HepG2 (cell line): ENCODE results near the gene TMEM87A. TPM values are rescaled to one million over a fixed set of nuclear protein-coding genes. Genes with fewer than 3 reads are reported as not detected.

ENCODE experiments used
- ATF7-NPFF ChIP-seq: sonication (generic); formaldehyde crosslinking; IDR thresholded peaks from 2 replicates; pipeline ENCODE4 v1.8.1; 2023; ENCODE audit warnings: mild to moderate bottlenecking, low read depth, missing genetic modification reagents, moderate library complexity
- CREB1 ChIP-seq, 2 experiments: fragments of 450-650 bp in 1 of 2; IDR thresholded peaks; 2 replicates each; pipeline ENCODE4 v1.6.1; 2016 to 2017; ENCODE audit warnings: control low read depth in 1 of 2, mild to moderate bottlenecking in 1 of 2, missing compliant biosample characterization in 1 of 2, missing genetic modification characterization in 1 of 2
- DMAP1 ChIP-seq: IDR thresholded peaks from 2 replicates; pipeline ENCODE4 v1.6.1; 2016
- POLR2G ChIP-seq: fragments of 200-400 bp; formaldehyde crosslinking; IDR thresholded peaks from 2 replicates; pipeline ENCODE4 v1.6.1; 2018; ENCODE audit warnings: mild to moderate bottlenecking, low read depth, low read length, moderate library complexity
- RAD21 ChIP-seq: fragments of 450-650 bp; formaldehyde crosslinking; IDR thresholded peaks from 2 replicates; pipeline ENCODE4 v1.5.0; 2020; ENCODE audit warnings: mild to moderate bottlenecking
- SATB2 ChIP-seq: sonication (generic); formaldehyde crosslinking; IDR thresholded peaks from 2 replicates; pipeline ENCODE4 v1.5.0; 2020; ENCODE audit warnings: missing genetic modification reagents
- ZFX ChIP-seq: sonication (generic); formaldehyde crosslinking; IDR thresholded peaks from 2 replicates; pipeline ENCODE4 v1.4.0; 2020; ENCODE audit warnings: mild to moderate bottlenecking, low read depth, missing genetic modification reagents, moderate library complexity
- ZFY ChIP-seq: sonication (generic); formaldehyde crosslinking; IDR thresholded peaks from 2 replicates; pipeline ENCODE4 v1.4.0; 2020; ENCODE audit warnings: missing genetic modification reagents
- ZNF101 ChIP-seq: sonication (generic); formaldehyde crosslinking; IDR thresholded peaks from 2 replicates; pipeline ENCODE4 v1.4.0; 2020; ENCODE audit warnings: mild to moderate bottlenecking, low read depth, missing genetic modification reagents, borderline replicate concordance
- ZNF280D ChIP-seq: sonication (generic); formaldehyde crosslinking; IDR thresholded peaks from 2 replicates; pipeline ENCODE4 v1.5.1; 2020; ENCODE audit warnings: mild to moderate bottlenecking, missing genetic modification reagents
- ZNF430 ChIP-seq: sonication (generic); formaldehyde crosslinking; IDR thresholded peaks from 2 replicates; pipeline ENCODE4 v1.9.0; 2021; ENCODE audit warnings: mild to moderate bottlenecking, missing genetic modification reagents
- ZNF484 ChIP-seq: sonication (generic); formaldehyde crosslinking; IDR thresholded peaks from 2 replicates; pipeline ENCODE4 v1.5.1; 2020; ENCODE audit warnings: mild to moderate bottlenecking, low read depth, missing genetic modification reagents, borderline replicate concordance
- ZNF564 ChIP-seq: sonication (generic); formaldehyde crosslinking; IDR thresholded peaks from 2 replicates; pipeline ENCODE4 v1.8.1; 2023; ENCODE audit warnings: mild to moderate bottlenecking, missing genetic modification reagents
- ZNF609 ChIP-seq: sonication (generic); formaldehyde crosslinking; IDR thresholded peaks from 2 replicates; pipeline ENCODE4 v1.4.0; 2020; ENCODE audit warnings: mild to moderate bottlenecking, missing genetic modification reagents, borderline replicate concordance
- ZSCAN5A ChIP-seq: sonication (generic); formaldehyde crosslinking; IDR thresholded peaks from 2 replicates; pipeline ENCODE4 v1.8.0; 2022; ENCODE audit warnings: mild to moderate bottlenecking, missing genetic modification reagents, borderline replicate concordance
- polyA plus RNA-seq, 8 experiments: library from polyadenylated mRNA; depleted of rRNA in 3 of 8; stranded (reverse) in 7 of 8; unstranded in 1 of 8; fragments of >200 nt; fragmentation: Illumina TruSeq in 4 of 8; extraction: Trizol in 4 of 8; gene quantifications; 2 replicates each; pipeline versions ENCODE4 v1.2.1 to v1.2.3, GENCODE V29; 2011 to 2016; ENCODE audit warnings: low read depth in 4 of 8, missing spikeins in 1 of 8, mixed read lengths in 1 of 8; ENCODE audit not compliant: insufficient read depth in 1 of 8
- total RNA-seq, 5 experiments: library from RNA; depleted of rRNA; stranded (reverse); fragments of >200 nt; fragmentation: Illumina TruSeq; extraction: Trizol; gene quantifications; 2 replicates each; pipeline ENCODE4 v1.2.3, GENCODE V29; 2016; ENCODE audit warnings: low read depth in 1 of 5
- TF ChIP-seq, protein P1 (sequence below): sonication (generic); formaldehyde crosslinking; IDR thresholded peaks from 2 replicates; pipeline ENCODE4 v1.8.0; 2022; ENCODE audit warnings: missing genetic modification reagents, mild to moderate bottlenecking, inconsistent platforms, borderline replicate concordance

The TMEM87A gene
- total and polyA plus RNA-seq, 2 of the 13 experiments (the other 11 are each of a cell fraction or from before 2014, with no cell fraction given), result 20.2 to 42.8 TPM

DNA sequence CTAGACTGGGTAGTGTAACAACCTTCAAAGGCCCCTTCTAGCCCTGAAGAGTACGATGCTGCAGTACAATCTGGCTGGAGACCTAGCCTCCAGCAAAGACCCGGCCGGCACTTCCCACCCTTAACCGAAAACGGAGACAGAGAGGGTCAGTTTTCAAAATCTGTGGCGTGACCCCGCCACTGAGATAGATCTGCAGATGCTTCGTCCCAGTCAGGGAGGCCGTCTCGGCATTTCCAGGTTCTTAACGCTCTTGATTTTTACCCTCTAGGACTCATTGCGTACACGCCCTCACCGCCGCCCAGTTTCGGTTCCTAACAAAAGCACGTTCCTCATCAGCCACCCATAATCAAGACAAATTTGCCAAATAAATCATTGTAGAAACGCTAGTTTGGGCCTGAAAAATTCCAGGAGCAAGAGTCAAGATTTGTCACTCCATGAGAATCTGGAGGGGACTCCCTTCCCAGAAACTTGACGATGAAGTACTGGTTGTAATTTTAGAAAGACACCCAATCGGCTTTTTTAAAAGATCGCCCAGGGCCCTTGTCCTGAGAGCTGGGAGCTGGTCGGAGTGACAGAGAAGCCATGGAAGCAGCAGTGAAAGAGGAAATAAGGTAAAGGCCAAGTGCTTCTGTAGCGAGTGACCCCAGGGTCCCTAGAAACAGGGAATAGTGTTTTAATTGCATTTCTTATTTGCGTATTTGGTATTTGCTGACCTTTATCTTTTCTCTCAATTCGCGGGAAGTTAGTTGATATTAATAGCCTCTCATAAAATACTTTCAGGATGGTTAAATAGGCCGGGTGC, 868 bp upstream of the TMEM87A start (continued):
- TF ChIP-seq, protein P1, sequence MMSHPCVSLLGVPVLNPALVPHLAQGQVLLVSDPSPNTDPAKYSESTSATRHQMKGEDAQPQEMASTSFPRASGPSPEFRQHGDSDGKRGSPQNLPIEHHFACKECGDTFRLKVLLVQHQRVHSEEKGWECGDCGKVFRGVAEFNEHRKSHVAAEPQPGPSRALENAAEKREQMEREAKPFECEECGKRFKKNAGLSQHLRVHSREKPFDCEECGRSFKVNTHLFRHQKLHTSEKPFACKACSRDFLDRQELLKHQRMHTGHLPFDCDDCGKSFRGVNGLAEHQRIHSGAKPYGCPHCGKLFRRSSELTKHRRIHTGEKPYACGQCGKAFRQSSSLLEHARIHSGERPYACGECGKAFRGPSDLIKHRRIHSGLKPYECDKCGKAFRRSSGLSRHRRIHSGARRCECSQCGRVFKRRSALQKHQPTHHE (CRISPR knock-in tag), result peak; percentile 5; the same call in 1 of the 2 replicates
- TF ChIP-seq POLR2G (peak; percentile 20; the same call in 1 of the 2 replicates), ZNF609 (CRISPR knock-in tag) (0 out of 2 replicates have a peak, but pooled peaks have one; percentile 50), ZNF484 (CRISPR knock-in tag) (no peak), ZNF101 (CRISPR knock-in tag) (no peak), ZNF430 (CRISPR knock-in tag) (0 out of 2 replicates have a peak, but pooled peaks have one; percentile 7), ZSCAN5A (CRISPR knock-in tag) (0 out of 2 replicates have a peak, but pooled peaks have one; percentile 2), ZFX (CRISPR knock-in tag) (peak; percentile 34; the same call in 1 of the 2 replicates), RAD21 (CRISPR knock-in tag) (no peak), ATF7-NPFF (CRISPR knock-in tag) (no peak), SATB2 (CRISPR knock-in tag) (0 out of 2 replicates have a peak, but pooled peaks have one; percentile 13), ZNF280D (peak; percentile 29; the same call in 1 of the 2 replicates), DMAP1 (CRISPR knock-in tag) (peak; percentile 37; the same call in 1 of the 2 replicates), ZNF564 (0 out of 2 replicates have a peak, but pooled peaks have one; percentile 3), CREB1 (IDR thresholded peaks at IDR 0.05) (no peak), CREB1 (CRISPR knock-in tag; IDR thresholded peaks at IDR 0.05) (0 out of 2 replicates have a peak, but pooled peaks have one; percentile 18), ZFY (CRISPR knock-in tag) (peak; percentile 2; the same call in 1 of the 2 replicates)
